Left lung (tissue), 10 donors: ENCODE measurements around the gene RPLP2. TPM values are rescaled to one million over a fixed set of nuclear protein-coding genes. Genes with fewer than 3 reads are reported as not detected.

Experiments
- ATAC-seq: fragments of 200-7000 bp; cut with Tn5 transposase; one replicate; pipeline ENCODE4 v1.9.1; 2020; ENCODE audit warnings: moderate library complexity
- DNase-seq, 4 donors: peaks; one replicate each; pipeline ENCODE4 v3.0.0-alpha.2; 2013 to 2020
- H3K27ac ChIP-seq, 2 donors: fragments of 200-600 bp; sonication (generic) in 1 of 2; one replicate each; pipeline versions ENCODE4 v1.5.0 to v1.8.0; 2020 to 2021
- H3K27me3 ChIP-seq, 2 donors: fragments of 200-600 bp; sonication (generic) in 1 of 2; one replicate each; pipeline versions ENCODE4 v1.5.0 to v1.8.0; 2020 to 2021
- H3K36me3 ChIP-seq, 2 donors: fragments of 200-600 bp; sonication (generic) in 1 of 2; one replicate each; pipeline versions ENCODE4 v1.5.0 to v1.8.0; 2020 to 2021
- H3K4me1 ChIP-seq, 2 donors: fragments of 200-600 bp; one replicate each; pipeline ENCODE4 v1.8.0; 2021
- H3K4me3 ChIP-seq, 2 donors: fragments of 200-600 bp; sonication (generic) in 1 of 2; one replicate each; pipeline versions ENCODE4 v1.5.0 to v1.8.0; 2020 to 2021; ENCODE audit warnings: mild to moderate bottlenecking in 1 of 2
- H3K9me3 ChIP-seq, 2 donors: fragments of 200-600 bp; sonication (generic) in 1 of 2; one replicate each; pipeline versions ENCODE4 v1.5.0 to v1.8.0; 2020 to 2021
- CTCF ChIP-seq, 2 donors: fragments of 200-600 bp; sonication (generic) in 1 of 2; IDR thresholded peaks; one replicate each; pipeline versions ENCODE4 v1.5.0 to v1.8.0; 2021; ENCODE audit warnings: antibody characterized with exemption in 2 of 2
- intact Hi-C, 2 donors: fragments of 100-400 bp; cut with DNase I; formaldehyde crosslinking; loops; one replicate each; pipeline versions ENCODE4 v1.11.2 to v1.14.2; 2022
- polyA plus RNA-seq, 6 donors: library from polyadenylated mRNA; unstranded; fragments of 120-200 nt; gene quantifications; one replicate each; pipeline ENCODE4 v1.2.1, GENCODE V29; 2013; ENCODE audit not compliant: insufficient read length in 6 of 6
- total RNA-seq, 2 donors: library from RNA; stranded (reverse); fragmentation: NEBNext Ultra II Directional; extraction: Animal tissue kit (Norgen Biotek cat#: 25700); gene quantifications; one replicate each; pipeline ENCODE4 v1.2.1, GENCODE V29; 2021
- donor health status: DM: no; HTN: yes; CAD: no.
- donor health status: DM: no; HTN: no; CAD: no.

RPLP2 gene
- total and polyA plus RNA-seq, 8 donors, result 1,154 to 1,802 (median 1,390) TPM

- no peaks in the 10 kb centered on the region for H3K27me3 ChIP-seq
- H3K4me3 ChIP-seq, result no peak overlapping the region
- H3K36me3 ChIP-seq, result peaks cover 0 to 31% of the 10 kb centered on the region in 2 donors
- H3K4me1 ChIP-seq, result peaks cover 24 to 48% of the 10 kb centered on the region in 2 donors
- no peak overlapping the region for H3K27ac ChIP-seq
- no peak for TF ChIP-seq CTCF (IDR thresholded peaks at IDR 0.05)
- intact Hi-C loops, result no loop called here
- H3K9me3 ChIP-seq, result no peaks in the 10 kb centered on the region
- ATAC-seq (no peak), DNase-seq (no peak)
Measured at GRCh38 chr11:801097-801780, 8.5 kb upstream of the RPLP2 start.

- Histone ChIP-seq H3K4me3 (no peak overlapping the region), H3K27ac (no peak overlapping the region), H3K27me3 (no peaks in the 10 kb centered on the region), H3K4me1 (peaks cover 15 to 42% of the 10 kb centered on the region in 2 donors), H3K9me3 (no peaks in the 10 kb centered on the region), H3K36me3 (peaks cover 0 to 31% of the 10 kb centered on the region in 2 donors)
- ATAC-seq (no peak), DNase-seq (no peak)
- intact Hi-C loops, result no loop called here
- TF ChIP-seq CTCF (IDR thresholded peaks at IDR 0.05), result no peak
Measured at GRCh38 chr11:802018-802617, 7.6 kb upstream of the RPLP2 start.

- no peak for TF ChIP-seq CTCF (IDR thresholded peaks at IDR 0.05)
- DNase-seq (no peak), ATAC-seq (no peak)
- Histone ChIP-seq H3K4me1 (peaks cover 14 to 41% of the 10 kb centered on the region in 2 donors), H3K4me3 (no peak overlapping the region), H3K36me3 (peaks cover 0 to 31% of the 10 kb centered on the region in 2 donors), H3K27me3 (no peaks in the 10 kb centered on the region), H3K9me3 (no peaks in the 10 kb centered on the region), H3K27ac (no peak overlapping the region)
- intact Hi-C loops, result no loop called here
Measured at GRCh38 chr11:802693-803466, 6.9 kb upstream of the RPLP2 start.

- ATAC-seq (no peak), DNase-seq (no peak)
- no peaks in the 10 kb centered on the region for H3K9me3 ChIP-seq
- peaks cover 0 to 31% of the 10 kb centered on the region in 2 donors for H3K36me3 ChIP-seq
- H3K4me3 ChIP-seq, result no peak overlapping the region
- intact Hi-C loops, result no loop called here
- no peak overlapping the region for H3K27ac ChIP-seq
- peaks cover 16 to 44% of the 10 kb centered on the region in 2 donors for H3K4me1 ChIP-seq
- H3K27me3 ChIP-seq, result no peaks in the 10 kb centered on the region
- no peak for TF ChIP-seq CTCF (IDR thresholded peaks at IDR 0.05)
Measured at GRCh38 chr11:803467-803742, 6.4 kb upstream of the RPLP2 start.
